Stimulated activated CD8-positive, alpha-beta memory T cell treated with anti-CD3 and anti-CD28 coated beads, Interleukin-12 subunit alpha, Interleukin-12 subunit beta, amount 100 ng/mL, for 4 hours (primary cell): ENCODE measurements around the gene RALY.

Source experiments
- DNase-seq: peaks from one replicate; pipeline ENCODE4 v3.0.0-alpha.2; 2020; ENCODE audit warnings: low read depth

RALY gene

DNA sequence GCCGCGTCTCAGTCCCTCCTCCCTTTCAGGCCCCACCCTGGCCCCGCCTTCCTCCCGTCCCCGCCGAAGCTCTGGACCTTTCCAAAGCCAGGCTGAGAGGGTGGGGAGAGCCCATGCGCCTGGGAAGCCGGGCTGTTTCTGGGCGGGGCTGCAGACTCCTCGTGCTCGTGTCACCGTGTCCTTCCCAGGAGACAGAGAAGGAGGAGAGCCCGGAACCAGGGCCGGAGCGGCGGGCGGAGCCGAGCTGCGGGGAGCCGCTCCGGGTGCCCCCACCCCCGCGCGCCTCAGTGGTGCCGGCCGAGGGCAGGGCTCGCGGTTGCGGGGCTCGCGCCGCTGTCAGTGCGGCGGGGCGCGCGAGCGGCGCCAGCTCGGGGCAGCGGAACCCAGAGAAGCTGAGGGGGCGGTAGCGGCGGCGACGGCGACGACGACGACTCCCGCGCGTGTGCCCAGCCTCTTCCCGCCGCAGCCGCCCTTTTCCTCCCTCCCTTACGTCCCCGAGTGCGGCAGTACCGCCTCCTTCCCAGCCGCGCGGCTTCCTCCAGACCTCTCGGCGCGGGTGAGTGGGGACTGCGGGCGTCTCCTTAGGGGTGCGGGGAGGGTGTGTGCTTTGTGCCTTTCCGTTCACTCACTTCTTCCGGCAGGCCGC lies at the start of gene RALY:
RALY (plus strand) TSS at position 336 of the 646 bp plus-strand sequence. CDS start 78,164 bp downstream, outside the sequence.
- peak; percentile 91 for DNase-seq

GRCh38 chr20:33944914-33945313 lies 48.8 kb upstream of the RALY start:
- DNase-seq, result no peak

DNA sequence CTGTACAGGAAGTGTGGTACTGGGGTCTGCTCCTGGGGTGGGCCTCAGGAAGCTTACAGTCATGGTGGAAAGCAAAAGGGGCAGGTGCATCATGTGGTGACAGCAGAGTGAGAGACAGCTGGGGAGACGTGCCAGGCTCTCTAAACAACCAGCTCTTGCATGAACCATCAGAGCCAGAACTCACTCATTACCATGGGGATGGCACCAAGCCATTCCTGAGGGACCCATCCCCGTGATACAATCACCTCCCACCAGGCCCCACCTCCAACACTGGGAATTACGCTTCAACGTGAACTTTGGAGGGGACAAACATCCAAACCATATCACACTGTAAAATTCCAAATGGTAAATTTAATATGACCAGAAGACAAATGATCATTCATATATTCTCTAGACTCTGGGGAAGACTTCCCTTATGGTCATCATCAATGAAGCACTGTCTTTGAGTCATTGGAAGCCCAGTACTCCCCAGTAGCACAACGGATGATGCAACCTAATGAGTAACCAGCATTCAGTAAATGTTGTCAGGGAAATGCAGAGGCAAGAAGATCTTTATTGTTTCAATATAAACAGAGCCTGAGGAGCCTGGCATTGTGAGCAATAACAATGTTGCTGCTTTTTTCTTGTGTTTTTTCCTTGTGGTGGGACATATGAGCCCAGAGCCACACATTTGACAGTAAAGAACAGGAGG lies 48.2 kb upstream of the RALY start:
- DNase-seq, result no peak

- no peak for DNase-seq
These were observed 45.9 kb upstream of the RALY start for GRCh38 chr20:33947709-33948295.

- no peak for DNase-seq
These were observed 45.2 kb upstream of the RALY start for GRCh38 chr20:33948480-33948879.

DNA sequence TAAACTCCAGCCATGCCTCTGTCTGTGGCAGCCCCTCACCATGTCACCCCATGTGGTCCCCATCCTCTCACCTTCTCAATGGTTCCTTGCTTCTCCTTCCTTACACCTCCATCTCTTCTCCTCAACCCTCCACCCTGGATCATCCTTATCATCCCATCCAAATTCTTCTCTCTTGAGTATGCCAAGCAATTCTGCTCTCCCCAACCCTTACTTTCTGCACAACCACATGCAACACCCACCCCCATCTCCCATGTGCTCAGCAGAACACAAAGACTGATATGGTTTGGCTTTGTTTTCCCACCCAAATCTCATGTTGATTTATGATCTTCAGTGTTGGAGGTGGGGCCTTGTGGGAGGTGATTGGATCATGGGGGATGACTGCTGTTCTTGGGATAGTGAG lies 42.5 kb upstream of the RALY start:
- DNase-seq, result no peak

DNA sequence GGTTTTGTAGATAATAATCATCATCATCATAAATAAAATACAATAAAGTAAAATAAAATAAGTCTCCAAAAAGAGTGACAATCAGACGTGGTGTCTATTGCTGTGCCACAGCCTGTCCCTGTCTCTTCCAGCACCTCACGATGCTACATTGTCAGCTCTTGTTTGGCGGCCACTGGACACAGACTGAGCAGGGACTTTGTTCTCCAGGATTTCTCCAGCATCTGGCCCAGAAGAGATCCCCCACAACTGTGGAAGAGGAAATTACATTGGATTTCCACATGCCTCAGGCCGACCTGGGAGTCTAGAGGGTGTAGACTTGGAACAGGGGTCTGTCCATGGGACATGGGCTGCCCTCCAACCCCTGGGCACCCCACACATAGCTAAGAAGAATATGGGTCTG lies 39.2 kb upstream of the RALY start:
- DNase-seq, result no peak

GRCh38 chr20:33963751-33964150 lies 30.0 kb upstream of the RALY start:
- DNase-seq, result no peak

DNA sequence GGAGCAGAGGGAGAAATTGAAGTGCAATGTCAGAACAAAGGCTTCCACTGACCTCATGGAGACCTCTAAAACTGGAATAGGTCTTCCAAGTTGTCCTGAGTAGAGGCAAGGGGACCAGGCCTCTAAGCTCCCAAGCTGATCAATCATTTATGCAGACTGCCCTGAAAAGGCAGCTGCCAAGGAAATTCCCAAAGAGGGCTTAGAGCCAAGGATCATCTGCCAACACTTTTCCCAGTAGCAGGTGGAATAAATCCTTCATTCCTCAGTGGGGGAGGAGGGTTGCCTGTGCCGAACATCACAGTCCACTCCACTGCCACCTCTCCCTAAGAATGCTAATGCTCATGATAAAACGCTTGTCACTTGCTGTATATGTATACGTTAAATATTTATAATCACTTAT lies 29.3 kb upstream of the RALY start:
- no peak for DNase-seq

GRCh38 chr20:33967126-33967525 lies 26.6 kb upstream of the RALY start:
- DNase-seq, result no peak

DNA sequence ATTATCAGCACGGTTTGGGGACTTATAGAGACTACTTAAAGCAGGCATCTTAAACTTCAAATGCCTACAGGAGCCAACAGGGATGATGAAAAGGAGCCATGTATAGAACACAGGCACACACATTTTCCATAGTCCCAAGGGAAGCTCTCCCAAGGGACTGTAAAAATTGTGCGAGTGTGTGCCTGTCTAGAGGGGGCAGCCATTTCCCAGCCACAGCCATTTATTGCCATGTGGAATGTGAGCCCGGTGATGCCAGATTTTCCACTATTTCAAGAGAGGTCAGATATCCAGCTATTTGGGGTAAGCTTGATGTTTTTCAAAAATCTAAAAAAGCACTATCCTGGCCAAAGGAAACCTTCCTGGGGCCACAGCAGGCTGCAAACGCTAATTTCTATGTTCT lies 24.1 kb upstream of the RALY start:
- no peak for DNase-seq

GRCh38 chr20:33970229-33970628 lies 23.5 kb upstream of the RALY start:
- DNase-seq, result no peak

GRCh38 chr20:33971147-33971975 lies 22.4 kb upstream of the RALY start:
- DNase-seq, result no peak

DNA sequence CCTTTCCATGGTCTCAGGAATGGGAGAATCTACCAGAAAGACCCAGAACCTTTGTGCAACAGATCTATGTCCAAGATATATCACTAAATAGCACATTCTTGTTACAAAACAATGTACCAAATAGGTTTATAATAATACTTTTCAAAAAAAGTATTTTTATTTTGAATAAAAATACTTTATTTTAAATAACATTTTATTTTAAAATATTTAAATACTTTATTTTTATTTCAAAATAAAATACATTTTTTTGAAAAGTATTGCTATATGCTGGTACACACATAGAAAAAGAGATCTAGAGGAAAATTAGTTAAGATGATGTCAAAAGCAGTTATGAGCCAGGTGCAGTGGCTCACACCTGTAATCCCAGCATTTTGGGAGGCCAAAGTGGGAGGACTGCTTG lies 16.8 kb upstream of the RALY start:
- DNase-seq, result no peak

- no peak for DNase-seq
These were observed 16.2 kb upstream of the RALY start for GRCh38 chr20:33977535-33977934.

DNA sequence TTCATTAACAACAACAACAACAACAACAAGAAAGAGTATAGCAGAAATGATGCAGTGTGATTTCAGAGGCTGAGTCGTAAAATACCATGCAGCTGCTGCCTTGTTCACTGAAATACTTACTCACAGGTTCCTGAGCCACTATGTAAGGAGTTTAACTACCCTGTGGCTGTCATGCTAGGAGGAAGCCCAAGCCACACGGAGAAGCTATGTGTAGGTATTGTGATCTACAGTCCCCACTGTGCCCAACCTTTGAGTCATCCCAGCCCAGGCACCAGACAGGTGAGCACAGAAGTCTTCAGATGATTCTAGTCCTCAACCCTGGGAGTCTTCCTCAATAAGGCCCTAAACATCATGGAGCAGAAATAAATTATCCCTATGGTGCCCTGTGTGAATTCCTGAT lies 14.6 kb upstream of the RALY start:
- DNase-seq, result no peak

- no peak for DNase-seq
These were observed 12.4 kb upstream of the RALY start for GRCh38 chr20:33981347-33981746.

DNA sequence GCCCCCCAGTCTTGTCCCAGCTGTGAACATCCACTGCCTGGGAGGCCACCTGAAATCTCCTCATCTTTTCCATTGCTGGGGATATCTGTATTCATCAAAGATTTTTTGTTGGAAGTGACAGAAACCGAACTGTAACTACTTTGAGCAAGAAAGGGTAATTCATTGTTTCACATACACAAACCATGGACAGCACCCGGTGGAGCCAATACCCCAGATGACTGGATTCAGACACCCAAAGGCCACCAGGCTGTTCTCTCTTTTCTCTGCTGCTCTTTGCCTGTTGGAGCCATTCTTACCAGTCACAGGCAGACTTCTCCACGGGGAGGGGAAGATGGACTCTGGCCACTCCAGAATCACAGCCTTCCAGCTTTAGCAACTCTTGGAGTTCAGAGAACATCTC lies 11.7 kb upstream of the RALY start:
- DNase-seq, result no peak

- DNase-seq, result no peak
These were observed 10.3 kb upstream of the RALY start for GRCh38 chr20:33983371-33983770.

- DNase-seq, result no peak
These were observed 9.5 kb upstream of the RALY start for GRCh38 chr20:33984182-33984719.

DNA sequence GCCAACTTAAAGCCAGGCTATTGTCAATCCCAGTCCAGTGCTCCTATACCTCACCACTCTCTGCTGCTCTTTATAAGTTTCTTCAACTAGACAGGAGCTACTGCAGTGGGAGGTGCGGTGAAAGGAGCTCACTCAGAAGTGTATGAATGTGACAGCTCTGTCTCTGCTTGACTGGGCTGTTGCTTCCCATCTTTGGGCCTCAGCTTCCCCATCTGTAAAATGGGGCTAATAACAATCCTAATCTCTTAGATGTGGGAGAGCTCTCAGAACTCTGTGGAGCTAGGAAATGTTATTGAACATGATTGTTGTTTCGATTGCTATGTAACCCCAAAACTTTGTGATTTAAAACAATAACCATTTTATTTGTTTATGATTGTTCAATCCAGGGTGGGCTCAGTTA lies 8.4 kb upstream of the RALY start:
- DNase-seq, result no peak

DNA sequence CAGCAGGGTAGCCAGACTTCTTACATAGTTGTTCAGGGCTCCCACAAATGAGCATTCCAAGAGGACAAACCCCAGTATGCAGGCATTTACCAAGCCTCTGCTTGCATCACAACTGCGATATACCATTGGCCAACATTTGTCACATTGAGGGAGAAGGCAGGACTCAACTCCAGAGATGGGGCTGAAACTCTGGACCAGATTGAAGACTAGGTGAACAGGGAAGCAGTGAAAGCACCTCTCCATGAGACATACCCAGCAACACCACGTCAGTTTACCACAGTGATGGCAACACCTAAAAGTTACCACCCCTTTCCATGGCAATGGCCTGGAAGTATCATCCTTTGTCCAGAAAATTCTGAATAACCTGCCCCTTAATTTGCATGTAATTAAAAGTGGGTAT lies 7.9 kb upstream of the RALY start:
- DNase-seq, result no peak
